Measurements from ENCODE around the gene TLR7. TPM values are rescaled to one million over a fixed set of nuclear protein-coding genes. Genes with fewer than 3 reads are reported as not detected.
A peak's percentile ranks its signal among the peaks of the same experiment; 100 is the strongest.

The TLR7 gene
- total RNA-seq, 1 donor, result not detected

DNA sequence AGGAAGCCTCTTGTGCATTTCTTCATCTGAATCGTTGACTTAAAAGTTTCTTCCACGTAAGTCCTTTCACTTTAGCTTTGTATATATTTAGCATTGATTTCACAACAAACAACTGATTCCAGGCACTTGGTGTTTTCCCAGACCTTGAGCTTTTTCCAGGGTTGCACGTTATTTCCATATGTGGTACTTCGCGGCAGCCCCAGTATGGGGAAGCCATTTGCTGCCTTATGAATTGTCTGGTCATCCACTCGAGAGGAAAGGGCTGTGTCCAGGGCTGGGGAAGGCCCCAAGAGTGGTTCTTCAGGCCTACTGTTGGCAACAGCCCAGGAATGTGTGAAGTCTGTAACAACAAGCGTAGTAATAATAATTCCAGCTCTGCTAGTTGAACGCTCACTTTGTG, 36.8 kb downstream of the TLR7 start:
- H3K4me3 ChIP-seq (ENCODE audit: low read depth, low read length), result no peak overlapping the region
- no peak for TF ChIP-seq CTCF (IDR thresholded peaks at IDR 0.05; ENCODE audit: insufficient read depth, low read depth, low read length)
- peak; percentile 78 for DNase-seq (ENCODE audit: low read depth)

GRCh38 chrX:12906046-12906761, 39.3 kb downstream of the TLR7 start, which contains the start of gene TLR8:
Gene TLR8 (plus strand): TSS chrX:12906620. CDS start chrX:12906707, 87 bp downstream.
- TF ChIP-seq CTCF (IDR thresholded peaks at IDR 0.05; ENCODE audit: insufficient read depth, low read depth, low read length), result no peak
- DNase-seq (ENCODE audit: low read depth), result no peak
- H3K4me3 ChIP-seq (ENCODE audit: low read depth, low read length), result no peak within 1 kb of the TSS

GRCh38 chrX:12910423-12911121, 43.7 kb downstream of the TLR7 start:
- no peak overlapping the region for H3K4me3 ChIP-seq (ENCODE audit: low read depth, low read length)
- no peak for DNase-seq (ENCODE audit: low read depth)

GRCh38 chrX:12911122-12911470, 44.2 kb downstream of the TLR7 start:
- no peak for DNase-seq (ENCODE audit: low read depth)
- no peak for TF ChIP-seq CTCF (IDR thresholded peaks at IDR 0.05; ENCODE audit: insufficient read depth, low read depth, low read length)
- no peak overlapping the region for H3K4me3 ChIP-seq (ENCODE audit: low read depth, low read length)

More at GRCh38 chrX:12910423-12911121, 43.7 kb downstream of the TLR7 start:
- TF ChIP-seq CTCF (IDR thresholded peaks at IDR 0.05; ENCODE audit: insufficient read depth, low read depth, low read length), result no peak

DNA sequence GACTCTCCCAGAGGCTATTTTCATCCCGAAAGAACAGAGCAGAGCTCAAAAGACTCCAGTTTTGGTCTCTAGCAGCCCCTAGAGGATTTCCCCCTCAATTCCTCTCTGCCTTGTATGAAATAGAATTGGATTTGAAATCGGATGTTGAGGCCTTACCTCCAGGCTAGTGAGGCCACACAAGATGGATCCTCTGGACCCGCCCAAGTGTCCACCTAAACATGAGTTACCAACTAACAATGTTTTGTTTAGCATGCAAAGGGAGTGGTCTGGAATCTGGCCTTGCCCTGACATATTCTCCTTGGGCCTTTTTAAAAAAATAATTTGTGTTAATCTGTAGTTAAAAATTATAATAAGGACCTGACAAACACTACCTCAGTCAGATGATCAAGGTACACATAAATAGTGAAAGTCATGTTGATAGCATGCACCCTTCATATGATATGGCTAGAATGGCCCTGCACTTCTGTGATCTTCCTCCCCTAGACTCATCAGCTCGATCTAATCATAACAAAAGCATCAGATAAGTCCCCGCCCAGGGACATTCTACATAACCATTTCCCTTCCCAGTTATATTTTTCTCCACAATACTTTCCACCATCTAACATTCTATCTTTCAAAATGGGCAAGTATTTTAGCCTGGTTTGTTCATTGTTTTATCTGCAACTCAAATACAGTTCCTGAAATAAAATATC, 46.1 kb downstream of the TLR7 start:
- no peak for DNase-seq (ENCODE audit: low read depth)
- H3K4me3 ChIP-seq (ENCODE audit: low read depth, low read length), result no peak overlapping the region
- TF ChIP-seq CTCF (IDR thresholded peaks at IDR 0.05; ENCODE audit: insufficient read depth, low read depth, low read length), result no peak

- no peak overlapping the region for H3K4me3 ChIP-seq (ENCODE audit: low read depth, low read length)
- TF ChIP-seq CTCF (IDR thresholded peaks at IDR 0.05; ENCODE audit: insufficient read depth, low read depth, low read length), result no peak
- DNase-seq (ENCODE audit: low read depth), result no peak
Observed at GRCh38 chrX:12917753-12918152, 50.9 kb downstream of the TLR7 start.

Measured in fibroblast of villous mesenchyme (primary cell).